HS-5 (cell line): ENCODE results near the gene MMRN2.
"Not testable (repeated sequence)": the region's sequence is repeated elsewhere in the genome, so short reads cannot be mapped to it uniquely, and the experiment has no call there.

Source experiments
- DNase-seq: peaks from one replicate; pipeline ENCODE4 v3.0.0-alpha.2; 2012; ENCODE audit warnings: low read depth

MMRN2 gene

DNA sequence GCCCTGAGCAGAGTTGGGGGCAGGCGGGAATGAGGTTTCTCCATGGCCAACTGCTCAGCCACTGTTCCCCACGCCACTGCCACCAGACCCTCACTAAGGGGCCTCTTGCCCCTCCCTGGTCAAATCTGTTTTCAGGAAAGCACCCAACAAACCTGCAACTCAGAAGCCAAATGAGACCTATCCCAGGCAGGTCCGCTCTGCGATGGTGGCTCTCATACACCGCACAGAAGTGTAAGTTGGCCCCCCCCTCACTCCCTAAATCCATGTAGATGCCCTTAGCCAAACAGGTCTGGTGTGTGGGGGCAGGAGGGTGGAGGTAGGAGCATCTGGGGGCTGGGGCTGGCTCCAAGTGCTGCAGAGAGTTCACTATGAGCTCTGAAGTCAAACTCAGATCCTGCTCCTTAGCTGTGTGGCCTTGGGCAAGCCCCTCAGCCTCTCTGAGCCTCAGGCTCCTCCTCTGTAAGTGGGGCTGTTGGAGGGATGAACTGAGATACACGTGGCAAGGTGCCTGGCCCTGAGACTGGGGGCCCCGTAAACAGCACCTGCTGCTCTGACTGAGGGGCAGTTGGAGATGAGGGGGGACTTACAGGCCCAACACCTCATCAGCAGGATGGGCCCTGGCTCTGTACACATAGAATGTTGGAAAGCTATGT is 1.1 kb downstream of the MMRN2 start:
- DNase-seq = no peak

GRCh38 chr10:86955501-86956194 is 1.8 kb downstream of the MMRN2 start:
- DNase-seq = no peak

DNA sequence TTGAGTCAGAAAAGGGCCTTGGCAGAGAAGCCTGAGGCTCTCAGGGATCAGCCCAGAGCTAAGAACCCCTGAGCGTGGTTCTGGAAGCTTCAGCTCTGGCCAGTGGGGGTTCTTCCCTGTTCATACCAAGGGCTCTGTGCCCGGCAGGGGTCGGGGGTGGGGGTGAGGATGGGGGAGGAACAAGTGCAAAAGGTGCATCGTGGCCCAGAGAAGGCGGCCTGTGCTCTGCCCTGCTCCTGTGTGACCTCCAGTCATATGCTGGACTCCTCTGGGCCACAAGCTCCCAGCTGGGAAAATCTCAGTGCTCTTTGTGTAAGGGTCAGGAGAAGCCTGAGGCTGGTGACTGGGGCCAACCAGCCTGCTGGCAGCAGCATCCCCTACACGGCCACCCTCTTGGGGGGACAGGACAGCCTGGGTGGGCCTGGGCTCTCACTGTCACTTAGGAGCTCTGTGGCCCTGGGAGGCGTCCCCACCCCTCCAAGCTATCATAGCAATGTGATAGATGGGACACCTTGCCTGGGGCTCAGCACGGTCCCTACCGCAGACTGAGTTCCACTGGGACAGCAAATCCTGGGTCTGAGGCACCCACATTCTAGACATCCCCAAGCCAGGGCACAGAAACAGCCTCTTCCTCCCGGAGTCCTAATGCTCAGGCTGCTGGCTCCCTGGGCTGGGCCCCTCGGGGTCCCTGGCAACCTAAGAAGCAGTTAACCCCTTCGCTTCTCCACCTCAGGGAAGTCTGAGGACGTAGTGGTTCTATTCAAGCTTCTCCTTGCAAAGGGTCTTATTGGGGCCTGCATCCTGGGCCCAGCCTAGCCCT is 2.5 kb downstream of the MMRN2 start:
- DNase-seq = no peak

DNA sequence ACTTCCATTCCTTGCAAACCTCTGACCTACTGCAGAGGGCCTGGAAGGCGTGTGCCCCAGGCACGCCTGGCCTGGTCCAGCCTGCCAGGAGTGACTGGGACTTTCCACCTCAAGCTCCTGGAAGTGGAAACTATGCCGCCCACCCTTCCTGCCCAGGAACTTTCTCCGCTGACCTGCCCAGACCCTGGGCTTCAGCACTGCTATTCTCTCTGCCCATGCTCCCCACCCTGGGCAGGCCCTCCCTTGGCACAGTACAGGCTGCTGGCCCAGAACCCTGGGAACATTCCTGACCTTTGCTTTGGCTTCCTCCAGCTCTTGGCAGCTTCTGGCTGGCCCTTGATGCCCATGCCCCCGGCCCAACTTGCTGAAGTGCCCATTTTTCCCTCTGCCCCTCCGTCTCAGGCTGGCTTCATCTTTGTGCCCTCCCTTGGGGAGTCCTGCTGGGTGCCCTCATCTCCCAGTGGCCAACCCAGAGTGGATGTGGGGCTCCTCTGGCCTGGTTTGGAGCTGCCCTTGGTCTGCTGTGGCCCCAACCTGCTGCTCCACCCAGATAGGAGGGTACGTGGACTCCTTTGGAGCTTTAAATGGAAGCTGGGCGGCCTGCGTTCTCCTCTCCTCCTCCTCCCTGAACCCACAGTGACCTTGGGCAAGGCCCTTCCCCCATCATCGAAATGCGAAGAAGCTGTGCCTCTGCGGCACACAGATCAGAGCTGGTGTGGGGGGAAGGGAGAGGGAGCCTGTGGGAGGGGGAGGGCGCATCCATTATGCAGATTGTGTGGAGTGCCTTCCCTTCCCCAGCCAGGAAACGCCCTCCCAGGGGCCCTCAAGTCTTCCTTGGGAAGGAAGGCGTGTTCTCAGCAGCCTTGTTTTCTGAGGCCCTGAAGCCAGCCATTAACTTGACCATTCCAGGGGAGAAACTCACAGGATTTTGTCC is 3.4 kb downstream of the MMRN2 start:
- DNase-seq = no peak

DNA sequence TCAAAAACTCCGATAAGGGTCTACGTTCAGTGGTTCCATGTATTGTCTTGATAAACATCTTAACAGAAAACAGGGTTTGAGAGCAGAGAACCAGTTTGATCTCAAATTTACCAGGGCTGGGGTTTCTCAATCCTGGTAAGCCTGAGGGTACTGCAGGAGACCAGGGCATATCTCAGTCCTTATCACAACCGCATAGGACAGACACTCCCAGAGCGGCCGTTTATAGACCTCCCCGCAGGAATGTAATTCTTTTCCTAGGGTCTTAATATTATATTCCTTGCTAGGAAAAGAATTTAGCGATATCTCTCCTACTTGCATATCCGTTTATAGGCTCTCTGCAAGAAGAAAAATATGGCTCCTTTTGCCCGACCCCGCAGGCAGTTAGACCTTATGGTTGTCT is 4.7 kb downstream of the MMRN2 start:
- DNase-seq = not testable (repeated sequence)

DNA sequence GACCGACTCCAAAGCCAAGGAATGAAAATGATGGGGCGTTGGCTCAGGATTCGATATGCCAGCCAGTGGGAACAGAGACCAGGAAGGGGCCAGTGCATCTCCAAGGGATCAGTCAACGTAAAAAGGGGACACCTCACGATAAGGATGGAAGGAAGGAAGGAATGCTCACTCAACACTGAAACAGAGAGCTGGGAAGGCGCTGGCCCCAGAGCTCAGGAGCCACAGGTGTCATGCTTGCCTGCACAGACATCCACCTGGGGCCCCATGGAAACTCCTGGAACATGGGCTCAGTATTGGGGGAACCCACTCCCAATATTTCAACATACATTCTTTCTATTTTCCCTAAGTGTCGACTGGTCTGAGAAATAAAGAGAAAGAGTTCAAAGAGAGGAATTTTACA is 5.3 kb downstream of the MMRN2 start:
- no peak for DNase-seq

DNA sequence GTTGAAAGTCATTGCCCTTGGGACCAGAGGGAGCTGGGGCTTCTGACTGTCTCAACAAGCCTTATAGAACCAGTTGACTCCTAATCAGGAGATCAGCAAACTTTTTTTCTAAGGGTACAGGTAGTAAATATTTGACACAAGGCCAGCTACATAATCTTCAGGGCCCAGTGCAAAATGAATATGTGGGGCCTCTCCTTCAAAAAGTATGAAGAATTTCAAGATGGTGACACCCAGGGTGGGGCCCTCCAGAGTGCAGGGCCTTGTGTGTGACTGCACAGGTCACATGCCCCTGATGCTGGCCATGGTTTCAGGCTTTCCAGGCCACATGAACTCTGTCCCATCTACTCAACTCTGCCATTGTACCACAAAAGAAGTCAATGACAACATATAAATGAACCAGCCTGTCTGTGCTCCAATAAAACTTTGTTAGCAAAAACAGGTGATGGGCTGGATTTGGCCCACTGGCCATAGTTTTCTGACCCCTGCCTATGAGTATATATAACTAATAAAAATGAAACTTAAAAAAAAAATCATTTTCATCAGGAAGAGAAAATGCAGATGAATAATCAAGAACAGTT is 6.1 kb downstream of the MMRN2 start:
- no peak for DNase-seq

- no peak for DNase-seq
Observed at GRCh38 chr10:86950349-86950748, 7.1 kb downstream of the MMRN2 start.

- not testable (repeated sequence) for DNase-seq
Observed at GRCh38 chr10:86947806-86948205, 9.6 kb downstream of the MMRN2 start.

- no peak for DNase-seq
Observed at GRCh38 chr10:86946213-86947155, 10.9 kb downstream of the MMRN2 start.

DNA sequence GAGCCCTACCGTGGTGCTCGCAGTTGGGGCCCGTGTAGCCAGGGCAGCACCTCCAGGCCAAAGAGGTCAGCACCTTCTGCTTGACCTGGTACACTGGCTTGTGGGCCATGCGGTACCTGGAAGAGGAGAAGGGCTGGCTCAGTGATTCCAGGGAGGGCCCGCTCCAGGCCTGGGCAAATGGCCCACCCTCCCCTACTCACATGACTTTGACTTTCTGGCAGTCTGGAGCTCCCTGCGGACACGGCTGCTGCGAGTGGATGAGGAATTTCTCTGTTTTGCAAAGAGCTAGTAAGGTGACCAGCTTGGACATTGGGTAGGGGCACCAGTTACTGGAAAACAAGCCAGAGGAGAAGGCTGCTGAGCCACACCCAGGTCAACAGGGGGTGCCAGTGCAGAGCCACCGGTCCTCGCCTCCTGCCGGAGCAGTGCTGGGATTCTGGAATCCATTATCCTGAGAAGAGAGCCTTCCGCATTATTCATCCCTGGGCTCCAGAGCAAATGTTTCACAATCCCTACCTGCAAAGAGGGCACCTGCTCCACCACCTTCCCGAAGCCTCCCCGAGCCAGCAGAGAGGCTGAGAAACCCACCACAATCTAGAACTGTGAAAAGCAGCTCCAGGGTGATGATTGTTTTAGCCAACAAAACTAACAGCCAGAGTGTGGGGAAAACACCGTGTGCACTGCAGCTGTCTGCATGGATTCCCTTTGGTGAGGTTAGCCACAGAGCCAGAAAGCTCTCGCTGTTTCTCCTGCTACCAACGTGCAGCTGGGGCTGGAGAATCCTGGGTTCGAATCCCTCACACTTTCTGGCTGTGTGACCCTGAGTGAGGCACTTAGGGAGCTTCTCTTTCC is 11.8 kb downstream of the MMRN2 start:
- no peak for DNase-seq

DNA sequence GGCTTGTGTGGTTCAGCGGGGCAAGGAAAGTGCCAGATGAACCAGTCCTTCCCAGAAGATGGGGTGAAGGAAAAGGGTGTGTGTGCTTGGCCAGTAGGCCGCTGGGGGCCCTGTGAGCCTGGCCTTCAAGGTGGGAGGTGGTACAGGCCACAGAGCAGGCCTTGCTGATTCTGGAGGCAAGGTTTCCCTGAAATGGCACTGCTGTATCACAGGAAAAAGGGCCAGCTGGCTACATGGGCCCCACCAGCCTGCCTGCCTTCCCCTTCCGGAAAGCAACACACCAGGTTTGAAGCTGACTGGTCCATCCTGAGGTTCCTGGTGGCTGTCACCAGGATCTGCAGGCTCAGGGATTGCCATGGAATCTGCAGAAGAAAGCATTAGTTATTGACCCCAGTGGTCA is 12.5 kb downstream of the MMRN2 start:
- DNase-seq = no peak

DNA sequence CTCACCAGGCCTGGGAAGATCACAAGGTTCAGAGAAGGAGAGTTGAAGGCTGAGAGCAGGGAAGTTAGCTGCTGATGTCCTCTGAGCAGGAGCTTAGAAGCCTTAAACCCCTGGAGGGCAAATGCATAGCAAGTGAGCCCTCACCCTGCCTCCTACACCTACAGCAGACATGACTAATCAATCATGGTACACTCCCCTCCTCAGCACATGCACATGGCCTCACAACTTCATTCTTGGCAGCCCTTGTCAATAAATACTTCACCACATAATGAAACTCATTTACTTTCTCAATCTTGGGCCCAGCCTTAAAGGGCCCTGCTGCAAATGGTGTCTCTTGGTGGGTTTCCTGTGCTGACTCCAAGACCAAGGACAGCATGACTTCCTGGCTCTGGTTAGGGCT is 12.9 kb downstream of the MMRN2 start:
- no peak for DNase-seq

DNA sequence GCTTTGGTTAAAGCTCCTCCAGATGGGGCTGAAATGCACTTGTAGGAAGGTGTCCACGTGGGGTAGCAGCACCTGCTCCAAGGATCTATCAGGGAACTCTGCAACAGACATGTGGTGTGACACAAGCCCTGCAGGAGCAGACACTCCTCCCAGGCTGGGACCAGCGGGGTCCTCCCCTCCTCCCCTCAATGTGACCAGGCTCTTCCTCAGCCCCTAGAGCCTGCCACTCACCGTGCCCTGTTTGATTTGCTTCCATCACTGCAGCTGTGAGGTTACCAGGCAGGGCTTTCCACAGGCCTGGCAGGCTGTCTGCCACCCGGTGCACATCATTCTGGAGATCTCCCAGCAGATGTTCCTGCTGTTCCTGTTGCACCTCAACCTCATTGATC is 13.4 kb downstream of the MMRN2 start:
- no peak for DNase-seq

DNA sequence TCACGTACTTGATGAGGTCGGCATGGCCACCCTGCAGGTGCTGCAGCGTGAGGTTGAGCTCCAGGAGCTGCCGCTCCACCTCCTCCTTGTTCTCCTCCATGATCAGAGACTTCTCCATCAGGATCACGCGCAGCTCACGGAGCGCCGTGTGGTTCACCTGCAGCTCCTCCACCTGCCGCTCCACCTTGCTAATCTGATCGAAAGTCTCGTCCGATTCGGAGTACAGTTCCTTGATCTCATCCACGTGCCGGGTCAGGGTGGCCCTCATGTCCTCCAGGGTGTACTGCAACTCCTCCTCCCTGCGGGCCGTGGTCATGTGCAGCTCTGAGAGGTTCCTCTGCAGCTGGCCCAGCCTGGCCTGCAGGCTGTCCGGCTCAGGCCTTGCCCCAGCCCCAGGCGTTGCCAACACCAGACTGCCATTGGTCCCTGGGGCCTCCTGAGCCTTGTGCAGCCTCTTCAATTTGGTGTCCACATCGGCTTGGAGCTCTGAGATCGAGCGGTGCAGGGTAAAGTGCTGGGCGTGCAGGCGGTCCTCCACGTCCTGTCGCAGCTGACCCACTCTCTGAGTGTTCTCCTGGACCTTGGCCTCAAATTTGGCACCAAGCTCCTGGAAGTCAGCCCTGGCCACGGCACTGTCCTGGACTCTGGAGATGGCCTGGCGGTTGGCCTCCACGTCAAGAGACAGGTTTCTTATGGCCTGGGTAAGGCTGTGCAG is 13.9 kb downstream of the MMRN2 start:
- no peak for DNase-seq

- no peak for DNase-seq
Observed at GRCh38 chr10:86942441-86943315, 14.7 kb downstream of the MMRN2 start.

GRCh38 chr10:86941991-86942421 is 15.4 kb downstream of the MMRN2 start:
- no peak for DNase-seq

GRCh38 chr10:86941426-86941825 is 16.0 kb downstream of the MMRN2 start:
- no peak for DNase-seq
